IPS DF 4.7 (cell line): ENCODE data around the gene LEKR1.
A peak's percentile ranks its signal among the peaks of the same experiment; 100 is the strongest.

Source experiments
- DNase-seq: peaks from one replicate; pipeline ENCODE4 v3.0.0-alpha.2; 2013; ENCODE audit warnings: low spot score; ENCODE audit errors: extremely low read depth

The LEKR1 gene

DNA sequence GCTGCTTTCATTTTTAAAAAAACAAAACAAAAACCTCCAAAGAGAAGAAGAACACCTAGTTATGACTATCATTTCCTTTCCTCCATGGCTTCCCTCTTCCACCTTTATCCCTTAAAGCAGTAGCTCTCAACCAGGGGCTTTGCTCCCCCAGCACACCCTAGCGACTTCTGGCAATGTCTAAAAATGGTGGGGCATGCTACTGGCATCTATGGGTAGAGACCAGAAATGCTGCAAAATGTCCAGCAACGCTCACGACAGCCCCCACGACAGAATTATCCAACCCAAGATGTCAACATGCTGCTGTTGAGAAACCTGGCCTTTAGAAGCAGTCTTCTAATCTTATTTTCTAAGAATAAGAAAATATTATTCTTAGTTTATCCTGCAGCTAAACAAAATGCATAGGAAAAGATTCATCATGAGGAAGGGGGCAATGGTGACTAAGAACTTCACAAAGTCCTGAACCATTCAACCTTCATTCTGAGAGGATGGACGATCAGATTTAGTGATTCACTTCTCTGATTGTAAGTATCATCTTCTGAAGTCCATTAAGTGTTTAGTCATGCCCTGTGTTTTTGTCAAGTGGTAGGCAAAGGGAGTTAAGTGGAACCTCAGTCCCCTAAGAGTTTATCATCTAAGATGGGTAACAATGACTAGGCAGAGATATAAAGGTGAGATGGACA, 252.1 kb downstream of the LEKR1 start:
- DNase-seq, result no peak

DNA sequence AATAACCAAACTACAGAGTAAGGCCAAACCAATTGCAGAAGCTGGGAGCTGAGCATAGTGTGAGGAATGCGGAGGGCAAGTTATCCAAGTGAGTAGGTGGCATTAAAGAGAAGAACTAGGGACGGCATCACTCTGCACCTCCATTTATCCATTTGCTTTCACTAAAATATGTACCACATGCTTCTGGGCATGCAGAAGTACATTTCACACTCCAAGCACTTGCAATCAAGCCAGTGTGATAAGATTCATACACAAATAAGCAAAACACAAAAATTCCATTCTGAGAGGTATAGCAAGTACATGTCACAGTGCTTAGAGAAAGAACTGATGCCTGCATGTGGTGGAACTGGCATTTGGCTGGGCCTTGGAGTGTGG, 252.6 kb downstream of the LEKR1 start:
- no peak for DNase-seq

DNA sequence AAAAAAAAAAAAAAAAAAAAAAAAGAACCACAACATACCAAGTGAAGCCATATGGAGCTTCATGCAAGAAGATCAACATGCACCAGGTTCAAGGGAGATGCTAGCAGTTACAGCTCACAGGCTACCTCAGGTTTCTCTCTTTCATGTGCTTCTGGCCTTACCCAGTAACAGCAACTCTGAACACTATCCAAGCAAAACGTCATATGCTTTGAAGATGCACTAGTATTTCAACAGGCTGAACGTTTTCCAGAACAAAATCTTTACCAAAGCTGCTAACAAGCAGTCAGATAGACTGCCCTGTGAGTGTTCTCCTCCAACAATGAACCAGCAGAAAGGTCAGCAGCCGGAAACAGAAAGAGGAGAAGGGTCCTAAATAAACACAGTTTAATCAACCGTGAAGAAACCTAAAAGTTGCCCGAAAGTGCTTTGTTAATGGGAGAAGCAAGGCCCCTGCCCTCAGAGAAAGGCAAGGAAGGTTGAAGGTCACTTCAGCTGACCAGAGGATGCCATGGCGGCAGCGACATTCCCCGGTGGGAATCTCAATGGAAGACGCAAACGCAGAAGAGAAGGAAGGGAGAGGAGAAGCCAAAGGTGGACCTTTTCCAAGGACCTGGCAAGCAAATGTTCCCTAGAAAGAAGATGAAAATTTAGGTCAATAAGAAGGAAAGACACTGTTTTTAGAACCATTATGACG, 253.7 kb downstream of the LEKR1 start:
- no peak for DNase-seq

DNA sequence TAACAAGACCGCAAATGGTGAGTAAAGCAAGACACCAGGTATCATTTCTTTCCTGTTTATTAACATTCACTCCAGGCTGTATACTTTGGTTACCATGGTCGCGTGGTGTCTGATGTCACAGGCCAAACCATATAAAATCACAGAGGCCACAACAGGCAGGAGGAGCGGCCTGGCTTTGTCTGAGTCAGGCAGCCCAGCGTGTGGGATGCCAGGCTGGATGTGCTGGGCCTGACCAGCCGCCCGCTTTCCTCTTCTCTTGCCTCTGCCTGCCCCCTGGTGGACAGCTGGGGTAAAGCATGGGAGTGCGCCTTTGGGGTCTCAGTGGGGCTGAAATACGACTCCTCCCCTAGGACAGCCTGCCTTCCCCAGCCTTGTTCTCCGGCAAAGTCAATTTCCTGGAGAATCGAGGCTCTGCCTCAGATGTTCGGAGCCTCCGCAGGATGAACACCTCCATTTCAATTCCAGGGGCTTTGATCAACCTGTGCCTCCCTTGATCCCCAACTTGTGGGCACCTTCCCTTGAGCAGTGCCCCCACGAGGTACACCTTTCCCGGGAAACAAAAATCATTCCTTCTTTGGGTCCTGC, 255.6 kb downstream of the LEKR1 start:
- peak; percentile 44 for DNase-seq

DNA sequence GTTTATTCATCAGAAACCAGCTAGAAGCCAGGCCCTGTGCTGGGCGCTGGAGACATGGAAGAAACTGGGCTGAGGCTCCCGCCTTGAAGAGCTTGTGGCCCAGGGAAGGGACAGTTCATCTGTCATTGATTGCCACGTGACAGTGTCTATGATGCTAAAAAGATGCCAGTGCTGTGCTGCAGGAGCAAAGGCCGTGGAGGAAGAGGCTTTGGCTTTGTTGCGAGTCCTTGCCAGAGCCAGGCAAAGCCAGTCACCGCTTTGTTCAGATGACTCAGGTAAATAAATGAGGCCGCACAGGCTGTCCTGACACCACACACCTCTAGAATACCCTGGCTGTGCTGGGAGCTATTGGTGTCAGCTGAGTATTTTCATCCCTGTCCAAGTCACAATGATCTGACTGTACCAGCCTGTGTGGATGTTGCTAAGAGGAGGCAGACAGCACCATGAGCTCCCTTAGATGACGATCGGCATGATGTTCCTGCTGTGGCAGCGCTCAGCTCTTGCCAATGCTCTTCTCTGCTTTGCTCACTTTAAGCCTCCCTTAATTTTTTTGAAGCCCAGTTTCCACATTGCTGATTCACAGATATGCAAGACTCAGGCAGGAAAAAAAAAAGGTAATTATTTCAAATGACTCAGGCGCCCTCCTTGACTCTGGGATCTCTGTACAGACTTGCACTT, 256.3 kb downstream of the LEKR1 start:
- DNase-seq, result no peak

DNA sequence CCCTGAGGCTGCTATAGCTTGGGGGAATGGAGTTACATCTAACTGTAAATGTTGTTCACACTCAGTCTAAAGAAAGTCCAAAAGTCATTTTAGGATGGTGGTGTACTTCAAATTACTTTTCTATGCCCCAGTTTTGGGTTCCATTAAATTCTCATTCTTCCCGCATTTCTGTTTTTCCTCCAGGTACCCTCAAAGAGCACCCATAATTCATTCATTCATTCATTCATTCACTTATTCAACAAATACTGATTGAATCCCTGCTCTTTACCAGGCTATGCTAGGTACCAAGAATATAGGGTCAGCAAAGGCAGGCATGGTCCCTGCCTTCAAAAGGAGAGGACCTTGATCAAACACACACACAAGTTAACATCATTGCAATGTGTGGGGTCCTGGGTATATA, 257.7 kb downstream of the LEKR1 start:
- DNase-seq, result no peak

DNA sequence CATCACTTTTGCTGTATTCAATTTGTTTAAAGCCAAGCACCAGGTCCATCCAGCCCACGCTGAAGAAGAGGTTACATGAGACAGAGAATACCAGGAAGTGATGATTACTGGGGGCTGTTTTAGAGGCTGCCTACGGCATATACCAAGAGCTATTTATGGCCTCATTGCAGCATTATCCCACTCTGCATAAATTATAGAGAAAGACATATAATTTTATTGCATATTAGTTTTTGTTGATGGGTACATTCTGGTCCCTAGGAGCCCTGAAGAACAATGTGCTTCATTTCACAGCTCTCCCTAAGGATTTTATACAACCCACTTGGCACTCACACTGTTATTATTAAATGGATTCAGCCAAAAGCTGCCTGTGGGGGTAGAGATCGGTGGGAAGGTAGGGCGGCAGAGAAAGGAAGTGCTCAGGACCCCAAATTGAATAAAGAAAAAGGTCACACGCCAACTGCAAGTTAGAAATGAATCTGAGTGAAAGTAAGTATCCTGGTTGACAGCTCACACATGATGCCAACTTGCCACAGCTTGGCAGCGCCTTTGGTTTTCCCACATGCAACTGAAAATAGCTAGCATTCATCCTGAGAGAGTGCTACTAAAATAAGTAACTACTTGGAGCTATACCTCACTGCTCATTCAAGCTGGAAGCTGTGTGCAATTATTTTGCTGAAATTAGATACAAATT, 260.1 kb downstream of the LEKR1 start:
- no peak for DNase-seq

DNA sequence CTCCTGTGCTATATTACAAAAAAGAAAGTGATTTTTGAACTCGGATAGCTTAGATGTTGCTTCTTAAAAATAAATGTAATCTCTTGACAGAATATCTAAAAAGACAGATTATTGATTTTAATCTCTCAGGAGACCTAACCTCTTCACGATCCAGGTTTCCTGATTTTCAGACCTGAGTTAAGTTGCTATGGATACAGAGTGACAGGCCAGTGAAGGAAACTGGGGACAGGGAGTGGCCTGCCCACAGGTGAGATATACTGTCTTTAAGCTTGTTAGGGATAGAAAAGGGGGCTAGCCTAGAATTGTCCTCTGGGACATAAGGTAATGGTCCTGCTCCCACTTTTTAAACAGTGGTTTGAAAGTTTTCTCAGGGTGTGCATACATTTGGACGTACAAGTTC, 260.6 kb downstream of the LEKR1 start:
- DNase-seq, result no peak

DNA sequence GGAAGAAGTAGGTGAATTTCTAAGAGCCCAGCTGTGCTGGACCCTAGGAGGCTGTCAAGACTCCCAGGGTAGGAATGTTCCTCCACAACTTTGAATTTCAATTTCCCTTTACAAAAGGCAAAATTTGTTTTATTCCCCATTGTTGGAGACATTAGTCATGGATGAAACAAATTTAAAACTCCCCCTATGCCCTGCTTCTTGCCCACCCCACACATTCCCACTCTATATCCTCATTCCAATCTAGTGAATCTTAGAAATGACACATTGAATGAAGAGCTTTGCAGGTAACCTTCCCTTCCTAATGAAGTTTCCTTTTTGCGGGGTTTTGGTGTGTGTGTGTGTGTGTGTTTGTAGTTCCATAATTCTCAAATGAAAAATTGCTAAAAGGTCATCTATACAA, 261.2 kb downstream of the LEKR1 start:
- DNase-seq, result no peak

DNA sequence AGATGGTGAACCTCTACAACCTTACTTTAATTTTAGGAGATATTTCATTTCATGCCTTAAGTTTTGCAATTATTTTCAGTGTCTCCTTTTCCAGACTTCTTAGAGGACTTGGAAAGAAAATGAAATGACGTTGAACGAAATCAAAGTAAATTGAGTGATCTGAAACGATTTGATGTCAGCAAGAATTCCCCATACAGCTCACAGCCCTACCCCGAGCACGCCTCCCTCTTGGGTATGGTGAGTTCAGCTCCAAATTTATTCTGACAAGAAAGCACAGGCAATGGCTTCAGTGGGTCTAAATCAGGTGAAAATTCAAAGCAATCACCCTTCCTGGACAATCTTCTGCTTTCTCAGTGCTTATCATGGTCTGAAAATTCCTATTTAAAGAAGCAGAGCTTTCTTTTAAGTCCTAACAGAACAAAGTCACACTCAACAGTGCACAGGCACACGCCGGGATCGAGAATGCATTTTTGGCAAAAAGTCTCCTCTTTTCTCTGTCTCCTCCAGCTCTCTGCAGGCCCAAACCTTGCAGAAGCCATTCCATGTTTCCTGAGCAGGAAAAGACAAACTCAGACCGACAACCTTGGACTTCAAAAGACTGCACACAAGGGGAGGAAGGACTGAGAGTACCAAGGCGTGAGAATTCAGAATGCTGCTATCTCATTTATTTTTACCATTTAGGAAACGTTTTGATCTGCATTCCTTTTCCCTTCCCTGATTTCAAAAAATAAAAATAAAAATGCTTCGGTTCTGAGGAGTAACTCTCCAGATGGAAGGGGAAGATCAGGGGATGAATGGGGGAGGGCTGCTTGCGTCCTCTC, 261.8 kb downstream of the LEKR1 start:
- no peak for DNase-seq

DNA sequence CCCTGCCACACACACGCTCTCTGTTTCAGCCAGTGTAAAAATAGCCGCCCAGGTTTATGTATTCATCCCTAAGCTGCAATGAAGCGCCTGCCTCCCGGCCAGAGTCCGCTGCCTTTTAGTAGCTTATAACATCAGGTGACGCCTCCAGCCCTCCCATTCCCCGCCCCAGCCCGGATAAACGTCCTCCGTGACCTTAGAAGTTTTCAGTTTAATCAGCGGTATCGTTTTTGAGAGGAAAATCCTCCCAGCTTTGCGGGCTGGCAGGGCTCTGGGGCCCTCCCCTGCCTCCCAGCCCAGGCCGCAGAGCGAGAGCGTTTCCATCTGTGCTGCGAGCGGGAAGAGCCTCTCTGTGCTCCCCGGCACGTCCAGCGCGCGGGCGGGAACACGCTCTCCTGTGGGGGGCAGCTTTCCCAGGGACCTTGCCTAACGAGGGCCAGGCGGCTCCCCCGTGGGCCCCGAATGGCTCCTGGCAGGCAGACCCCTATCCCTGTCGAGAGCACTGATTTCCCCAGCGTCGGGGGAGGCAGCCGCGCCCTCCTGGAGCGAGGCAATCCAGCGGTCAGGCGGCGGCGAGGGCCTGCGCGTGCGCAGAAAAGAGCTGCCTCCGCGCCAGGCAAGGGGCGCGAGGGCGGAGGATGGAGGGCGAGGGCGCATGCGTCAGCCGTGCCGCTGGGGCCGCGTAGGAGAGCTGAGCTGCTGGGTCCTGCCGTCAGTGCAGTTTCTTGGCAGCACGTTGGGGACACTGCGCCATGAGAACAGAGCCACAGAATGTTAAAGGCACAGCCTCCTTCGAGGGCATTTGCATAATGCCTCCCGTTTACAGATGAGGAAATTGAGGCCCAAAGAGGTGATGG, 262.7 kb downstream of the LEKR1 start:
- DNase-seq, result peak; percentile 53

DNA sequence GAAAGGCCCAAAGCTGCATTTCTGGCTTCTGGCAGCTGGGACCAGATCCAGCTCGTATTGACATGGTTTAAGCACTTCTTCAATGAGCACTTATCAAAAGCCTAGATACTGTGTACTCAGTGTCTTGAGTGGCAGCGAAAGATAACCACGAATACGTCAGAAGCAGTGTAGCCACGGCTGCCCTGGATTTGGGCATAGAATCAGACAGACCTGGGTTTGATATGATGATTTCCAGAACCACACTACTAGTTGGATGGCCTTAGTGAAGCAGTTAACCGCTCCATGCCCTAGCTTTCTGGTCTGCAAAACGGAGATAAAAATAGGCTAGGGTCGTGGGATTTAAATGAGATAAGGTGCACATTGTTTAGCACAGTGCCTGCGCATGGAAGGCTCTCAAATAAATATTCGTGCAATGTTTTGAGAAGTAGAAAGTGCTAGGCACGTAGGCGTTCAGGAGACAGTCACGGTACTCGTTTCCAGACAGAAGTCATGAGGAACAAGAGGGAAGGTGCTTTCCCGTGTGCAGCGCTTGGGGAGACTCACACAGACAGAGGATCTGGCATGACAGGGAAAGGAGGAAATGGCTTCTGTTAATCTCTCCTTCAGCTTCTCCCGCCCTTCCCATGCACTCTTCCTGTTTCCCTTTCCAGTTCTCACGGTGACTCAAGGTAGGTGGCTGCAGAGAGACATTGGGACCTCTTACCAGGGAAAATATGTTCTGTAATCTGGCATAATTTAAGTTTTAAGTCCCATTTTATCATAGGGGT, 263.5 kb downstream of the LEKR1 start:
- no peak for DNase-seq

DNA sequence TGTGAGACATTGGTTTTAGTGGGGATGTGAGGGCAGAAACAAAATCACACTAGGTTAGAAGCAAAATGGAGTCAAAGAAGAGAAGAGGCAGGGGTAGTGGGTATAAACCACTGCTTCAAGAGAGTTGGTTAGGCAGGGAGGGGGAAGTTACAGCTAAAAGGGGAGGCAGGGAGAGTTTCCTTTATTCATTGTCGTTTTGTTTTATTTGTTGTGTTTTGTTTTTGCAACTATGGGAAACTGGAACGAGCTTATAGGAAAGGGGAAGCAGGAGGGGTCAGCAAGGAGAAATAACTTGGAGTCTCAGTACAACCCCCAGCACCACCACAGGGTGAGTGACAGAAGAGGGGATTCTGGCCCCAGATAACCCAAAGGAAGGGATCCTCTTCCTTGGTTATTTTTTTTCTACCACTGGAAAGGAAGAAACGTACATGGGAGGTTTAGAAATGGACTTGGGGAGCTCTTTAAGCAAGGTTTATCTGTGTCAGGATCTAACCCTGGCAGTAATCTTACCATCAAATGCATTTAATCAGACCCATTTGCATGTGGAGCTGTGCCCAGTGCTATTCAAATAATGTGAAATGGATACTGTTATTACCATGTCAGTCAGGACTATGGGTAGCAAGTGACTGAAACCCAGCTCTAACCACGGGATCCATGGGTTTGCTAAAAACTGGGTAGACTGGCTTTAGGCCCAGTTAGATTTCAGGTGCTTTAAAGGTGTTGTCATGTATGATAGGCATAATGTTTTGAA, 265.1 kb downstream of the LEKR1 start:
- no peak for DNase-seq

DNA sequence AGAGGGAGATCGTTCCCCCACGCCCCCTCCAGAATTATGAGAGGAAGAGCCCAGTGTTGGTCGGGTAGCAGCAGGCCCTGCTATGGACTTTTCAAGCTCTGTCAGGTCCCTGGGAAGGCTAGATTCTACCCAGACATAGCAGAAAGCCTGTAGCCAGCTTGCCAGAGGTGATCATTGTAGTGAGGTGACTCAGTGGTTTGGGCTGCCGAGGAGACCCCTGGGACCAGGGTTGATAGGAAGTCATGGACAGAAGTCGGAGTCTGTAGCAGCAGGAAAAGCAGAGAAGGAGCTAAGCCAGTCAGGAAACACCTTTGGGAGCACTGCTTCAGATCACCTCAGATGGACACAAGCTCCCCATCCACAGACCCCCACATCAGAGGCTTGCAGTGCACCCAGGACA, 266.1 kb downstream of the LEKR1 start:
- DNase-seq, result no peak

DNA sequence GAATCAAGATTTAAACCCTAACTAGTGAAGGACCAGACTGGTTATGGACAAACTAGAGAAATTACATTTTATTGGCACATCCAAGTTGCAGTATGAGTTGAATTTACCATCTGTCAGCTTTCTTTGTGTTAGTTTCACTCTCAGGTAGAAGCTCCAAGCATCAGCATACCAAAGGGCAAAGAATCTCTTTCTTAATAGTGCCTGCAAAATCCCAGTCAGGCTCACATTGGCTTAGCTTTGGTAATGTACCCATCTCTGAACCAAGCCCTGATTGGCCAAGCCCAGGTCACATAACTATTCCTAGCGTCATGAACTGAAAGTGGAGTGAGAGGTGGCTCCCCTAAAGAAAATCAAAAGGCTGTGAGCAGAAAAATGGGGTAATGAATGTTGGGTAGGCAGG, 266.9 kb downstream of the LEKR1 start:
- DNase-seq, result no peak

DNA sequence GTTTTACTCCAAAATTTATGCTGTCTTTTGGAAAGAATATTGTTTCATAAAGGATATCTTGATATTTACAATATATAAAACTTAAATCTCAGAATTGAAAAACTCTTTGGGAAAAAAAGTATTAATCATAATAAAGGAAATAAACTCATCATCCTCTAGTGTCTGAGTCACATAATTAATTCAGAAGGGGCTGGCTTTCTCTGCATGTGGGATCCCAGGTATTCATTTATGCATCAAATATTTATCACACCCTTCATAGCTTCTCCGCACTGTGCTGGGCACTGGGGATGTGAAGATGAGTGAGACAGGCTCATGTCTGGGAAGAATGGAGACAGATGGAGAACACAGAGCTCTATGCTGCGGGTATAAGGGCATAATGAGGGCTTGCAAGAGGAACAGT, 268.1 kb downstream of the LEKR1 start:
- no peak for DNase-seq

DNA sequence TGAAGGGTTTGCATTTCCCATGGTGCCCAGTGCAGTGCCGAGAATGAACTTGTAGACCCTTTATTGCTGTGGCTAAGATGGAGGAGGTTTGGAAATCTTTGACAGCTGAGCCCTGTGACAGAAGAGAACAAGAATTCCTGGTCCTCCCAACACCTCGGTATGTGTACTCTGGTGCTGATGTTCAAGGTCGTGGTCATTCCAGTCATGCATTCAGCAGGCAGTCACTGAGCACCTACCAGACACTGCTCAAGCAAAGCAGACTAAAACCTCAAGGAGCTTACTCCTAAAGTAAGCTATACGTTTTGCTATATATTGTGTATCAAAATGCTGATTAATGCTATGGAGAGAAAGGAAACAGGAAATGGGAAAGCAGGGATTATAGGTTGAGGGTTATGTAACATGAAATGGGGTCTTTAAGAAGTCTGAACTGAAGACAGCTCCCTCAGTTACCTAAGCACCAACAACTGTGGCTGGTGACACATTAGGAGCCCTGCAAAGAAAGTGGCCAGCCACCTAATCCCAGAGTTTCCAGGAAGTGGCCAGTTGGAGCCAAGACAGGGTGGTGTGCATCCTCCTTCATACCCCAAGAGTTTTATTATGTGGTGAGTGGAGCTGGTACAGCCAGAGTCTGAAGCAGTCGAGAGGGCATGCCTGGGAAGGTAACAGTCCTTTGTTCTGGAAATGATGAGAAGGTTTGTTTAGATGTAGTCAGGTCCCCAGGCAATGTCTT, 268.8 kb downstream of the LEKR1 start:
- no peak for DNase-seq
